Measurements from ENCODE around the gene TPBGL. TPM values are rescaled to one million over a fixed set of nuclear protein-coding genes. Genes with fewer than 3 reads are reported as not detected.

The TPBGL gene
- total RNA-seq, 1 donor from 2014 or later: 0.20 TPM

DNA sequence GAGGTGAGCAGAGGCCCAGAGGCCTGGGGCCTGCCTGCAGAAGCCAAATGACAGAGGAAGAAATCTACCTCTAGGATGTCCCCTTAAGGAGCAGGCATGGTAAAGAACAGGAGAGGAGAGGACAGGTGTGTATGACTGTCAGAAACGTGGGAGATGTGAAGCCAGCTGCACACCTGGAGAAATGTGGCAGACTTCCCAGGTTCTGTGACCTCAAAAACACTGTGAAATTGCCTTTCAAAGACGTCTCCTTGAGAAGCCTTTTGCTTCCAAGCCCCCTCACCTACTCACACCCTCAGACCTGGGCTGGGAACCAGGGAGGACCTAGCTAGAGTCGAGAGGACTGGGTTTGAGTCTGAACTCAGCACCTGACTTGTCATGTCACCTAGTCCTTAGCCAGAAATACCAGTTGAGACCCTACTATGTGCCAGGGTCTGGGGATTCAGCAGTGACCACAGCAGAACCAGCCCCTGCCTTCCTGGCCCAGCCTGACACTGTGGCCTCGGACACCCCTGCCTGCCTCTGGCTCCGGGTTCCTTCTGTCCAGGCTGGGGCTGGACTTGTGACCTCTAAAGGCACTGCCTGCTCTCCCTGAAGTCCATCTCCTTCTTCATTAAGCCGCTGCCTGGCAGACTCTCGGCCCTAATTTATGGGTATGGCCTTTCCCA, 5.6 kb downstream of the TPBGL start:
- no peak overlapping the region for H3K4me3 Mint-ChIP-seq (ENCODE audit: unreplicated experiment)

DNA sequence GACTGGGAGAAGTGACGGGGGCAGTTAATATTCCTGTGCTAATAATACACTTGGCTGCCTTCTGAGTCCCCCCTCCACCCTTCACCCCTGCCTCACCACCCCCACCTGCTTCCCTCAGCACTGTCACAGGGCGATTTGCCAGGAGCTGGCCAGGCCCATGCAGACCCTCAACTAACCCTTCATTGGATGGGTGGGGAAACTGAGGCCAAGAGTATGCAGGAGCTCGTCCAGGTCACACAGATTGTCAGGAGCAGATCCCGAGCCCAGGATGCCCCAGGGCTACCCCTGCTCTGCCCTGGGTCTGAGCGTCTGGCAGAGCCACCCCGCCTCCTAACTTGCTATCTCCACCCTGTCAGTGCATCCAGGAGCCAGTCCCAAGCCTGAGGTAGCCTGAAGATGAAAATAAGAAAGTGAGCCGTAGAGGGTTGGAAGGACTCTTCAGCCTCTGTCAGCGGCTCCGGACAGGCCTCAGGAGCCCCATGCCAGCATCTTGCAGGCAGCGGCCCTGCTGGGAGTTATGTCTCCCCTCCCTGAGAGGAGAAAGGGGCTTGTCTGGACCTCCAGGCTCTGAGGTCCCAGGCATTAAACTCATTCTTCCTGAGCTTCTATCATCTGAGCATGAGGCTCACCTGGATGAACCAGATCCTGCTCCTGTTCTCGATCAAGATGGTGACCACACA, 6.2 kb downstream of the TPBGL start:
- Histone ChIP-seq H3K9ac (ENCODE audit: low read length) (no peak overlapping the region), H3K4me2 (ENCODE audit: low read length) (no peak overlapping the region), H2AFZ (ENCODE audit: low read depth, low read length) (no peak overlapping the region), H3K36me3 (ENCODE audit: insufficient read depth, low read length) (no peaks in the 10 kb centered on the region), H3K9me3 (ENCODE audit: insufficient read depth, low read depth, low read length) (no peaks in the 10 kb centered on the region), H3K27ac (ENCODE audit: low read depth, low read length) (no peak overlapping the region), H3K4me1 (ENCODE audit: insufficient read depth, low read length) (peaks cover 3% of the 10 kb centered on the region), H3K79me2 (ENCODE audit: insufficient read depth, low read length) (no peaks in the 10 kb centered on the region), H4K20me1 (ENCODE audit: insufficient read depth, low read length) (no peaks in the 10 kb centered on the region), H3K4me3 (ENCODE audit: insufficient read depth, low read depth, low read length) (no peak overlapping the region), H3K27me3 (ENCODE audit: insufficient read depth, low read length) (peaks cover 40% of the 10 kb centered on the region)
- H3K9me3 Mint-ChIP-seq (ENCODE audit: unreplicated experiment): no peaks in the 10 kb centered on the region
- no peaks in the 10 kb centered on the region for H3K4me1 Mint-ChIP-seq (ENCODE audit: low read depth, unreplicated experiment)
- FAIRE-seq (no peak), DNase-seq (ENCODE audit: low read depth) (no peak)
- no peak overlapping the region for H3K27ac Mint-ChIP-seq (ENCODE audit: unreplicated experiment)
- peaks cover 62% of the 10 kb centered on the region for H3K27me3 Mint-ChIP-seq (ENCODE audit: low read depth, unreplicated experiment)
- no peak for TF ChIP-seq EZH2 (IDR thresholded peaks at IDR 0.05; ENCODE audit: insufficient read depth, low read length)
- TF ChIP-seq, protein P1, sequence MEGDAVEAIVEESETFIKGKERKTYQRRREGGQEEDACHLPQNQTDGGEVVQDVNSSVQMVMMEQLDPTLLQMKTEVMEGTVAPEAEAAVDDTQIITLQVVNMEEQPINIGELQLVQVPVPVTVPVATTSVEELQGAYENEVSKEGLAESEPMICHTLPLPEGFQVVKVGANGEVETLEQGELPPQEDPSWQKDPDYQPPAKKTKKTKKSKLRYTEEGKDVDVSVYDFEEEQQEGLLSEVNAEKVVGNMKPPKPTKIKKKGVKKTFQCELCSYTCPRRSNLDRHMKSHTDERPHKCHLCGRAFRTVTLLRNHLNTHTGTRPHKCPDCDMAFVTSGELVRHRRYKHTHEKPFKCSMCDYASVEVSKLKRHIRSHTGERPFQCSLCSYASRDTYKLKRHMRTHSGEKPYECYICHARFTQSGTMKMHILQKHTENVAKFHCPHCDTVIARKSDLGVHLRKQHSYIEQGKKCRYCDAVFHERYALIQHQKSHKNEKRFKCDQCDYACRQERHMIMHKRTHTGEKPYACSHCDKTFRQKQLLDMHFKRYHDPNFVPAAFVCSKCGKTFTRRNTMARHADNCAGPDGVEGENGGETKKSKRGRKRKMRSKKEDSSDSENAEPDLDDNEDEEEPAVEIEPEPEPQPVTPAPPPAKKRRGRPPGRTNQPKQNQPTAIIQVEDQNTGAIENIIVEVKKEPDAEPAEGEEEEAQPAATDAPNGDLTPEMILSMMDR (IDR thresholded peaks at IDR 0.05; ENCODE audit: insufficient read depth, low read depth, low read length): no peak
- no peaks in the 10 kb centered on the region for H3K36me3 Mint-ChIP-seq (ENCODE audit: low read depth, unreplicated experiment)
- no peak overlapping the region for H3K4me3 Mint-ChIP-seq (ENCODE audit: unreplicated experiment)

More for the DNA sequence above, 5.6 kb downstream of the TPBGL start:
- H3K27ac ChIP-seq (ENCODE audit: low read depth, low read length): no peak overlapping the region
- no peak for DNase-seq (ENCODE audit: low read depth)
- FAIRE-seq: no peak
- Mint-ChIP-seq H3K27ac (ENCODE audit: unreplicated experiment) (no peak overlapping the region), H3K27me3 (ENCODE audit: low read depth, unreplicated experiment) (peaks cover 60% of the 10 kb centered on the region), H3K9me3 (ENCODE audit: unreplicated experiment) (no peaks in the 10 kb centered on the region), H3K4me1 (ENCODE audit: low read depth, unreplicated experiment) (no peaks in the 10 kb centered on the region), H3K36me3 (ENCODE audit: low read depth, unreplicated experiment) (no peaks in the 10 kb centered on the region)
- no peaks in the 10 kb centered on the region for H4K20me1 ChIP-seq (ENCODE audit: insufficient read depth, low read length)
- H3K36me3 ChIP-seq (ENCODE audit: insufficient read depth, low read length): no peaks in the 10 kb centered on the region
- TF ChIP-seq, protein P1 (IDR thresholded peaks at IDR 0.05; ENCODE audit: insufficient read depth, low read depth, low read length): no peak
- no peak for TF ChIP-seq EZH2 (IDR thresholded peaks at IDR 0.05; ENCODE audit: insufficient read depth, low read length)
- H3K9ac ChIP-seq (ENCODE audit: low read length): no peak overlapping the region
- no peak overlapping the region for H3K4me2 ChIP-seq (ENCODE audit: low read length)
- H3K27me3 ChIP-seq (ENCODE audit: insufficient read depth, low read length): peaks cover 40% of the 10 kb centered on the region
- H3K9me3 ChIP-seq (ENCODE audit: insufficient read depth, low read depth, low read length): no peaks in the 10 kb centered on the region
- no peak overlapping the region for H2AFZ ChIP-seq (ENCODE audit: low read depth, low read length)
- no peak overlapping the region for H3K4me3 ChIP-seq (ENCODE audit: insufficient read depth, low read depth, low read length)
- H3K4me1 ChIP-seq (ENCODE audit: insufficient read depth, low read length): peaks cover 3% of the 10 kb centered on the region
- H3K79me2 ChIP-seq (ENCODE audit: insufficient read depth, low read length): no peaks in the 10 kb centered on the region

DNA sequence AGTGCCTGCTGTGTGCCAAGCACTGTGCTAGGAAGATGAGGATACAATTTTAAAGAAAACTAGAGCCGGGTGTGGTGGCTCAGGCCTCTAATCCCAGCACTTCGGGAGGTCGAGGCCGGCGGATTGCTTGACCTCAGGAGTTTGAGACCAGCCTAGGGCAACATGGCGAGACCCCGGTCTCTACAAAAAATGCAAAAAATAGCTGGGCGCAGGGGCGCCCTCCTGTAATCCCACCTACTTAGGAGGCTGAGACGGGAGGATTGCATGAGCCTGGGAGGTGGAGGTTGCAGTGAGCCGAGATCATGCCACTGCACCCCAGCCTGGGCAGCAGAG, 8.3 kb downstream of the TPBGL start:
- no peaks in the 10 kb centered on the region for H3K4me1 ChIP-seq (ENCODE audit: insufficient read depth, low read length)
- Mint-ChIP-seq H3K36me3 (ENCODE audit: low read depth, unreplicated experiment) (no peaks in the 10 kb centered on the region), H3K9me3 (ENCODE audit: unreplicated experiment) (peaks cover 8% of the 10 kb centered on the region), H3K27ac (ENCODE audit: unreplicated experiment) (no peak overlapping the region), H3K4me3 (ENCODE audit: unreplicated experiment) (no peak overlapping the region), H3K27me3 (ENCODE audit: low read depth, unreplicated experiment) (peaks cover 46% of the 10 kb centered on the region), H3K4me1 (ENCODE audit: low read depth, unreplicated experiment) (no peaks in the 10 kb centered on the region)
- no peak overlapping the region for H3K9ac ChIP-seq (ENCODE audit: low read length)
- no peaks in the 10 kb centered on the region for H4K20me1 ChIP-seq (ENCODE audit: insufficient read depth, low read length)
- no peak overlapping the region for H3K4me2 ChIP-seq (ENCODE audit: low read length)
- H3K79me2 ChIP-seq (ENCODE audit: insufficient read depth, low read length): no peaks in the 10 kb centered on the region
- no peak overlapping the region for H3K27ac ChIP-seq (ENCODE audit: low read depth, low read length)
- no peaks in the 10 kb centered on the region for H3K36me3 ChIP-seq (ENCODE audit: insufficient read depth, low read length)
- no peak for TF ChIP-seq EZH2 (IDR thresholded peaks at IDR 0.05; ENCODE audit: insufficient read depth, low read length)
- TF ChIP-seq, protein P1 (IDR thresholded peaks at IDR 0.05; ENCODE audit: insufficient read depth, low read depth, low read length): no peak
- no peak for DNase-seq (ENCODE audit: low read depth)
- no peak overlapping the region for H2AFZ ChIP-seq (ENCODE audit: low read depth, low read length)
- H3K9me3 ChIP-seq (ENCODE audit: insufficient read depth, low read depth, low read length): peaks cover 3% of the 10 kb centered on the region
- H3K4me3 ChIP-seq (ENCODE audit: insufficient read depth, low read depth, low read length): no peak overlapping the region
- FAIRE-seq: no peak
- peaks cover 29% of the 10 kb centered on the region for H3K27me3 ChIP-seq (ENCODE audit: insufficient read depth, low read length)

Data from astrocyte (in vitro differentiated cells and primary cell).